Kidney epithelial cell (primary cell): ENCODE results near the gene ZDHHC14. TPM values are rescaled to one million over a fixed set of nuclear protein-coding genes. Genes with fewer than 3 reads are reported as not detected.

Source experiments
- DNase-seq: peaks from one replicate; pipeline ENCODE4 v3.0.0-alpha.2; 2010; ENCODE audit warnings: low read depth
- H3K27me3 ChIP-seq: 2 replicates; pipeline ENCODE4 v1.6.0; 2011; ENCODE audit warnings: low read length; ENCODE audit not compliant: control insufficient read depth, insufficient read depth
- H3K36me3 ChIP-seq: 2 replicates; pipeline ENCODE4 v1.5.1; 2011; ENCODE audit warnings: low read length; ENCODE audit not compliant: control insufficient read depth, insufficient read depth
- H3K4me3 ChIP-seq: 2 replicates; pipeline ENCODE4 v1.5.1; 2011; ENCODE audit warnings: low read depth, mild to moderate bottlenecking, control low read depth, low read length
- CTCF ChIP-seq: IDR thresholded peaks from 2 replicates; pipeline ENCODE4 v1.5.1; 2011; ENCODE audit warnings: mild to moderate bottlenecking, moderate library complexity, low read length, control low read depth, inconsistent platforms; ENCODE audit not compliant: insufficient read depth, poor library complexity, severe bottlenecking
- total RNA-seq: library from RNA; depleted of rRNA; stranded (reverse); fragments of >200 nt; gene quantifications from 2 replicates; pipeline ENCODE4 v1.2.3, GENCODE V29; 2015

The ZDHHC14 gene
- total RNA-seq, 1 donor from 2014 or later = 9.7 TPM

- Histone ChIP-seq H3K36me3 (no peaks in the 10 kb centered on the region), H3K27me3 (no peaks in the 10 kb centered on the region), H3K4me3 (no peak overlapping the region)
- no peak for DNase-seq
- TF ChIP-seq CTCF = no peak
Observed at GRCh38 chr6:157364705-157365104, 16.3 kb upstream of the ZDHHC14 start.

GRCh38 chr6:157366648-157367047 is 14.3 kb upstream of the ZDHHC14 start:
- Histone ChIP-seq H3K27me3 (no peaks in the 10 kb centered on the region), H3K36me3 (no peaks in the 10 kb centered on the region), H3K4me3 (no peak overlapping the region)
- DNase-seq = no peak
- TF ChIP-seq CTCF = no peak

- no peak for TF ChIP-seq CTCF
- no peak for DNase-seq
Observed at GRCh38 chr6:157368359-157369049, 12.5 kb upstream of the ZDHHC14 start.

GRCh38 chr6:157370755-157371154 is 10.2 kb upstream of the ZDHHC14 start:
- DNase-seq = no peak
- no peak overlapping the region for H3K4me3 ChIP-seq
- no peaks in the 10 kb centered on the region for H3K36me3 ChIP-seq
- no peaks in the 10 kb centered on the region for H3K27me3 ChIP-seq
- no peak for TF ChIP-seq CTCF

More at GRCh38 chr6:157368359-157369049, 12.5 kb upstream of the ZDHHC14 start:
- H3K27me3 ChIP-seq = no peaks in the 10 kb centered on the region
- no peak overlapping the region for H3K4me3 ChIP-seq
- no peaks in the 10 kb centered on the region for H3K36me3 ChIP-seq

- no peak for TF ChIP-seq CTCF
- Histone ChIP-seq H3K27me3 (no peaks in the 10 kb centered on the region), H3K36me3 (no peaks in the 10 kb centered on the region), H3K4me3 (no peak overlapping the region)
- DNase-seq = no peak
Observed at GRCh38 chr6:157372501-157373280, 8.3 kb upstream of the ZDHHC14 start.
